ENCODE results near the gene CCM2. TPM values are rescaled to one million over a fixed set of nuclear protein-coding genes. Genes with fewer than 3 reads are reported as not detected.

CCM2 gene
- polyA plus RNA-seq, 2 of the 4 experiments (the other 2 are of a cell fraction) = 18.9 to 34.6 TPM

- FAIRE-seq (no peak), ATAC-seq (no peak), DNase-seq (ENCODE audit: low read depth in 1 of 2, low spot score in 1 of 2) (no peak)
- ChIA-PET CTCF (interaction anchor here (0.6 to 3.4 kb wide), 4 partner anchors 7 to 161 kb away, joined by 3 to 33 read pairs (median 8); no protein-coding TSS in a partner anchor), POLR2A (interaction anchor here (0.9 kb wide), 1 partner anchor 24 kb away, joined by 3 read pairs; no protein-coding TSS in a partner anchor)
- H3K4me1 ChIP-seq = peaks cover 13% of the 10 kb centered on the region; the same call in 2 of the 3 replicates
- no peak overlapping the region for H3K4me3 ChIP-seq
- H3K4me2 ChIP-seq = no peak overlapping the region
- no peak for TF ChIP-seq CEBPB (IDR thresholded peaks at IDR 0.05)
- TF ChIP-seq HEYL (CRISPR knock-in tag; IDR thresholded peaks at IDR 0.05) = no peak
- no peak for TF ChIP-seq MAZ (IDR thresholded peaks at IDR 0.05; ENCODE audit: borderline replicate concordance, low read depth, low read length)
- no peak for TF ChIP-seq HOXB13 (CRISPR knock-in tag; IDR thresholded peaks at IDR 0.05; ENCODE audit: low read depth)
- TF ChIP-seq RCOR1 (IDR thresholded peaks at IDR 0.05; ENCODE audit: low read depth, low read length) = no peak
- TF ChIP-seq ZNF302 (CRISPR knock-in tag; IDR thresholded peaks at IDR 0.05) = no peak
- TF ChIP-seq MAFK (IDR thresholded peaks at IDR 0.05; ENCODE audit: partially characterized antibody) = no peak
- no peak for TF ChIP-seq EHF (CRISPR knock-in tag; IDR thresholded peaks at IDR 0.05)
- TF ChIP-seq KDM1A (IDR thresholded peaks at IDR 0.05; ENCODE audit: low read depth) = no peak
- no peak for TF ChIP-seq RFX5 (IDR thresholded peaks at IDR 0.05)
- no peak for TF ChIP-seq FOSB (CRISPR knock-in tag; IDR thresholded peaks at IDR 0.05)
- no peak for TF ChIP-seq RNF2 (IDR thresholded peaks at IDR 0.05; ENCODE audit: borderline replicate concordance, low read depth)
- 95% methylated on average over 10 of the region's 12 CpGs for WGBS (ENCODE audit: missing lambda C conversion rate)
- H3K27ac ChIP-seq = no peak overlapping the region
- H3K9me3 ChIP-seq = no peaks in the 10 kb centered on the region
These were observed 24.5 kb upstream of the CCM2 start for GRCh38 chr7:44975331-44976039.

GRCh38 chr7:44976040-44976745 lies 23.8 kb upstream of the CCM2 start:
- ChIA-PET POLR2A (interaction anchor here (0.7 to 0.9 kb wide), 2 partner anchors 9 to 23 kb away, joined by 3 read pairs; no protein-coding TSS in a partner anchor), CTCF (interaction anchor here (0.6 to 0.9 kb wide), 2 partner anchors 9 to 55 kb away, joined by 3 read pairs; no protein-coding TSS in a partner anchor)
- H3K4me2 ChIP-seq = no peak overlapping the region
- FAIRE-seq (no peak), ATAC-seq (no peak), DNase-seq (ENCODE audit: low read depth in 1 of 2, low spot score in 1 of 2) (no peak)
- H3K9me3 ChIP-seq = no peaks in the 10 kb centered on the region
- H3K4me1 ChIP-seq = peaks cover 19% of the 10 kb centered on the region; the same call in 2 of the 3 replicates
- no peak overlapping the region for H3K27ac ChIP-seq
- TF ChIP-seq USF2 (IDR thresholded peaks at IDR 0.05) (no peak), HMGXB4 (CRISPR knock-in tag; IDR thresholded peaks at IDR 0.05; ENCODE audit: borderline replicate concordance) (no peak), FOXS1 (CRISPR knock-in tag; IDR thresholded peaks at IDR 0.05) (no peak), POLR2A (IDR thresholded peaks at IDR 0.05; ENCODE audit: low read length) (no peak), PHF8 (IDR thresholded peaks at IDR 0.05; ENCODE audit: borderline replicate concordance, low read depth) (no peak), EP300 (IDR thresholded peaks at IDR 0.05) (no peak), ZSCAN20 (CRISPR knock-in tag; IDR thresholded peaks at IDR 0.05) (no peak), NPAS2 (CRISPR knock-in tag; IDR thresholded peaks at IDR 0.05; ENCODE audit: borderline replicate concordance) (no peak), BCL3 (IDR thresholded peaks at IDR 0.05) (no peak), TP53 (CRISPR knock-in tag; IDR thresholded peaks at IDR 0.05) (no peak), ZNF302 (CRISPR knock-in tag; IDR thresholded peaks at IDR 0.05) (no peak), MYC (IDR thresholded peaks at IDR 0.05; ENCODE audit: borderline replicate concordance, low read length) (no peak), NR3C1 (IDR thresholded peaks at IDR 0.05) (no peak), RFX5 (IDR thresholded peaks at IDR 0.05) (no peak)
- H3K4me3 ChIP-seq = no peak overlapping the region
- WGBS (ENCODE audit: missing lambda C conversion rate) = 91% methylated on average over 4 of the region's 6 CpGs

Data from A549 (cell line).